ENCODE measurements around the gene RTTN. TPM values are rescaled to one million over a fixed set of nuclear protein-coding genes. Genes with fewer than 3 reads are reported as not detected.
"Not testable (repeated sequence)": the region's sequence is repeated elsewhere in the genome, so short reads cannot be mapped to it uniquely, and the experiment has no call there.

Gene RTTN
- total RNA-seq, 2 experiments from 2014 or later = 21.4 to 25.5 TPM

- no peak for TF ChIP-seq CTCF (IDR thresholded peaks at IDR 0.05)
- H3K27me3 Mint-ChIP-seq = peaks cover 4% of the 10 kb centered on the region
- Histone ChIP-seq H3K36me3 (ENCODE audit: insufficient read depth, low read length) (no peaks in the 10 kb centered on the region), H3K9me3 (ENCODE audit: control insufficient read depth in 1 of 2, insufficient read depth in 1 of 2, low read length in 2 of 2) (peaks cover 0 to 7% of the 10 kb centered on the region in 2 experiments), H3K27me3 (ENCODE audit: control insufficient read depth in 1 of 2, insufficient read depth in 2 of 2, low read length in 2 of 2) (no peaks in the 10 kb centered on the region), H3K27ac (ENCODE audit: low read depth in 1 of 2, low read length in 2 of 2) (no peak overlapping the region), H3K4me1 (ENCODE audit: insufficient read depth, low read length) (no peaks in the 10 kb centered on the region), H3K4me3 (ENCODE audit: low read length) (no peak overlapping the region)
- no peak for ATAC-seq (ENCODE audit: poor library complexity)
- H3K9me3 Mint-ChIP-seq = no peaks in the 10 kb centered on the region
- ChIA-PET POLR2A (no interaction called here), CTCF (no interaction called here)
- H3K27ac Mint-ChIP-seq = no peak overlapping the region
- no peaks in the 10 kb centered on the region for H3K4me1 Mint-ChIP-seq (ENCODE audit: low read depth)
- H3K4me3 Mint-ChIP-seq = no peak overlapping the region
- intact Hi-C loops (cut with DNase I, micrococcal nuclease) = no loop called here
- no peaks in the 10 kb centered on the region for H3K36me3 Mint-ChIP-seq (ENCODE audit: low read depth)
- no peak for DNase-seq
These were observed 43.6 kb upstream of the RTTN start for GRCh38 chr18:70249118-70249517.

- ChIA-PET CTCF (no interaction called here), POLR2A (no interaction called here)
- Mint-ChIP-seq H3K4me1 (ENCODE audit: low read depth) (no peaks in the 10 kb centered on the region), H3K27ac (no peak overlapping the region), H3K36me3 (ENCODE audit: low read depth) (no peaks in the 10 kb centered on the region), H3K27me3 (no peaks in the 10 kb centered on the region), H3K4me3 (no peak overlapping the region), H3K9me3 (no peaks in the 10 kb centered on the region)
- no peaks in the 10 kb centered on the region for H3K27me3 ChIP-seq (ENCODE audit: control insufficient read depth in 1 of 2, insufficient read depth in 2 of 2, low read length in 2 of 2)
- ATAC-seq (ENCODE audit: poor library complexity) = no peak
- no peaks in the 10 kb centered on the region for H3K4me1 ChIP-seq (ENCODE audit: insufficient read depth, low read length)
- H3K9me3 ChIP-seq (ENCODE audit: control insufficient read depth in 1 of 2, insufficient read depth in 1 of 2, low read length in 2 of 2) = peaks cover 0 to 7% of the 10 kb centered on the region in 2 experiments
- intact Hi-C loops (cut with DNase I, micrococcal nuclease) = no loop called here
- no peak for DNase-seq
- TF ChIP-seq CTCF (IDR thresholded peaks at IDR 0.05) = no peak
- H3K36me3 ChIP-seq (ENCODE audit: insufficient read depth, low read length) = no peaks in the 10 kb centered on the region
- no peak overlapping the region for H3K4me3 ChIP-seq (ENCODE audit: low read length)
- no peak overlapping the region for H3K27ac ChIP-seq (ENCODE audit: low read depth in 1 of 2, low read length in 2 of 2)
These were observed 40.6 kb upstream of the RTTN start for GRCh38 chr18:70246061-70246466.

- no peak overlapping the region for H3K4me3 Mint-ChIP-seq
- H3K36me3 Mint-ChIP-seq (ENCODE audit: low read depth) = no peaks in the 10 kb centered on the region
- Histone ChIP-seq H3K27ac (ENCODE audit: low read depth in 1 of 2, low read length in 2 of 2) (no peak overlapping the region), H3K36me3 (ENCODE audit: insufficient read depth, low read length) (no peaks in the 10 kb centered on the region), H3K9me3 (ENCODE audit: control insufficient read depth in 1 of 2, insufficient read depth in 1 of 2, low read length in 2 of 2) (no peaks in the 10 kb centered on the region), H3K4me1 (ENCODE audit: insufficient read depth, low read length) (no peaks in the 10 kb centered on the region), H3K4me3 (ENCODE audit: low read length) (no peak overlapping the region), H3K27me3 (ENCODE audit: control insufficient read depth in 1 of 2, insufficient read depth in 2 of 2, low read length in 2 of 2) (no peaks in the 10 kb centered on the region)
- TF ChIP-seq CTCF (IDR thresholded peaks at IDR 0.05) = no peak
- H3K27me3 Mint-ChIP-seq = peaks cover 23% of the 10 kb centered on the region
- DNase-seq = no peak
- H3K4me1 Mint-ChIP-seq (ENCODE audit: low read depth) = no peaks in the 10 kb centered on the region
- ChIA-PET POLR2A (no interaction called here), CTCF (no interaction called here)
- H3K9me3 Mint-ChIP-seq = no peaks in the 10 kb centered on the region
- intact Hi-C loops (cut with DNase I, micrococcal nuclease) = no loop called here
- no peak overlapping the region for H3K27ac Mint-ChIP-seq
- no peak for ATAC-seq (ENCODE audit: poor library complexity)
These were observed 37.8 kb upstream of the RTTN start for GRCh38 chr18:70243131-70243929.

GRCh38 chr18:70236921-70237320, 31.4 kb upstream of the RTTN start:
- H3K9me3 Mint-ChIP-seq; H3K9me3 ChIP-seq (ENCODE audit: control insufficient read depth in 1 of 2, insufficient read depth in 1 of 2, low read length in 2 of 2); H3K4me3 Mint-ChIP-seq; H3K4me3 ChIP-seq (ENCODE audit: low read length); H3K36me3 Mint-ChIP-seq (ENCODE audit: low read depth); ATAC-seq (ENCODE audit: poor library complexity); CTCF ChIA-PET; DNase-seq; H3K4me1 ChIP-seq (ENCODE audit: insufficient read depth, low read length); intact Hi-C loops (cut with DNase I, micrococcal nuclease); H3K27me3 ChIP-seq (ENCODE audit: control insufficient read depth in 1 of 2, insufficient read depth in 2 of 2, low read length in 2 of 2); H3K4me1 Mint-ChIP-seq (ENCODE audit: low read depth); POLR2A ChIA-PET; H3K27ac ChIP-seq (ENCODE audit: low read depth in 1 of 2, low read length in 2 of 2); H3K27ac Mint-ChIP-seq; H3K36me3 ChIP-seq (ENCODE audit: insufficient read depth, low read length): not testable (repeated sequence)
- peaks cover 54% of the 10 kb centered on the region for H3K27me3 Mint-ChIP-seq
